COLO668 (cell line): ENCODE measurements around the gene PCDHA10.
"Not testable (repeated sequence)": the region's sequence is repeated elsewhere in the genome, so short reads cannot be mapped to it uniquely, and the experiment has no call there.

Experiments used
- DNase-seq: peaks from one replicate; lab custom pipeline; 2025; ENCODE audit not compliant: unreplicated experiment; lab: John Stamatoyannopoulos, UW

The PCDHA10 gene

GRCh38 chr5:140855772-140856674 is at the start of gene PCDHA10:
Gene PCDHA10, plus strand, starts transcription at chr5:140855897. Its CDS starts 152 bp downstream, at chr5:140856049.
- no peak for DNase-seq

- DNase-seq: peak; percentile 73
These were observed 48.6 kb upstream of the PCDHA10 start, which contains the start of gene PCDHA4 for GRCh38 chr5:140806834-140807775. Gene PCDHA4, plus strand, starts transcription at chr5:140807068.

GRCh38 chr5:140808241-140808888 is 47.3 kb upstream of the PCDHA10 start:
- DNase-seq: not testable (repeated sequence)

- DNase-seq: no peak
These were observed 46.8 kb upstream of the PCDHA10 start for GRCh38 chr5:140808889-140809291.

- DNase-seq: no peak
These were observed 34.1 kb upstream of the PCDHA10 start, which contains the start of gene PCDHA5 for GRCh38 chr5:140821375-140822280. Gene PCDHA5, plus strand, starts transcription at chr5:140821613.

GRCh38 chr5:140822281-140822629 is 33.4 kb upstream of the PCDHA10 start:
- no peak for DNase-seq

GRCh38 chr5:140822969-140823368 is 32.7 kb upstream of the PCDHA10 start:
- DNase-seq: not testable (repeated sequence)

- DNase-seq: no peak
These were observed 32.2 kb upstream of the PCDHA10 start for GRCh38 chr5:140823475-140823874.

- DNase-seq: no peak
These were observed 27.9 kb upstream of the PCDHA10 start, which contains the start of gene PCDHA6 for GRCh38 chr5:140827704-140828361. Gene PCDHA6, plus strand, starts transcription at chr5:140827960. Its CDS starts 132 bp downstream, at chr5:140828092.

GRCh38 chr5:140828362-140828737 is 27.3 kb upstream of the PCDHA10 start:
- DNase-seq: no peak

- DNase-seq: not testable (repeated sequence)
These were observed 25.9 kb upstream of the PCDHA10 start for GRCh38 chr5:140829511-140830501.

GRCh38 chr5:140833993-140834392 is 21.7 kb upstream of the PCDHA10 start, which contains the start of gene PCDHA7:
Gene PCDHA7, plus strand, starts transcription at chr5:140834269. Its CDS starts 115 bp downstream, at chr5:140834384.
- no peak for DNase-seq

- not testable (repeated sequence) for DNase-seq
These were observed 21.2 kb upstream of the PCDHA10 start for GRCh38 chr5:140834439-140835008.

- no peak for DNase-seq
These were observed 19.8 kb upstream of the PCDHA10 start for GRCh38 chr5:140835622-140836510.

GRCh38 chr5:140840978-140841962 is 14.4 kb upstream of the PCDHA10 start, which contains the start of gene PCDHA8:
Gene PCDHA8, plus strand, starts transcription at chr5:140841187. Its CDS starts 135 bp downstream, at chr5:140841322.
- DNase-seq: no peak
